Tibial artery (tissue), 4 donors: Measurements from ENCODE around the gene HDAC4.
"Not testable (repeated sequence)": the region's sequence is repeated elsewhere in the genome, so short reads cannot be mapped to it uniquely, and the experiment has no call there.

Source experiments
- DNase-seq, 2 donors: peaks; one replicate each; pipeline ENCODE4 v3.0.0-alpha.2; 2019
- H3K27ac ChIP-seq, 2 donors: fragments of 200-600 bp; sonication (generic) in 1 of 2; 1 replicate in 1 of 2; 2 replicates in 1 of 2; pipeline ENCODE4 v1.5.1; 2018 to 2019; ENCODE audit warnings: mild to moderate bottlenecking in 1 of 2
- H3K27me3 ChIP-seq, 2 donors: fragments of 200-600 bp; sonication (generic) in 1 of 2; one replicate each; pipeline versions ENCODE4 v1.5.1 to v1.6.0; 2016 to 2019
- H3K36me3 ChIP-seq, 3 donors: fragments of 200-600 bp; sonication (generic) in 2 of 3; one replicate each; pipeline ENCODE4 v1.5.1; 2016 to 2019; ENCODE audit warnings: mild to moderate bottlenecking in 2 of 3
- H3K4me1 ChIP-seq, 4 donors: fragments of 200-600 bp; sonication (generic) in 2 of 4; 1 replicate in 3 of 4; 2 replicates in 1 of 4; pipeline ENCODE4 v1.5.1; 2016 to 2019
- H3K4me3 ChIP-seq, 2 donors: fragments of 200-600 bp; sonication (generic) in 1 of 2; 1 replicate in 1 of 2; 2 replicates in 1 of 2; pipeline ENCODE4 v1.5.1; 2018 to 2019; ENCODE audit warnings: mild to moderate bottlenecking in 2 of 2
- H3K9me3 ChIP-seq, 3 donors: fragments of 200-600 bp; sonication (generic) in 1 of 3; one replicate each; pipeline ENCODE4 v1.5.1; 2016 to 2019
- intact Hi-C: fragments of 100-400 bp; cut with DNase I; formaldehyde crosslinking; loops from one replicate; pipeline ENCODE4 v1.15.0; 2023; ENCODE audit warnings: low total_unique reads
- TF ChIP-seq, protein P1 (sequence below), 2 experiments: fragments of 200-600 bp in 1 of 2; fragments of 450-650 bp in 1 of 2; IDR thresholded peaks; one replicate each; pipeline ENCODE4 v1.5.1; 2017 to 2019; ENCODE audit warnings: antibody characterized with exemption in 2 of 2, mild to moderate bottlenecking in 1 of 2, moderate library complexity in 1 of 2

HDAC4 gene

GRCh38 chr2:239400596-239401066, at the start of gene HDAC4:
TSS of gene HDAC4 (minus strand) at chr2:239401020. CDS start at chr2:239352699, 48,321 bp downstream.
- Histone ChIP-seq H3K27ac (peak within 1 kb of the TSS; percentile 97 to 98), H3K27me3 (peaks cover 0 to 2% of the 10 kb centered on the region in 2 donors), H3K4me3 (peak within 1 kb of the TSS; percentile 69 to 85), H3K36me3 (no peaks in the 10 kb centered on the region), H3K4me1 (peaks cover 0 to 32% (median 12%) of the 10 kb centered on the region in 4 donors), H3K9me3 (no peaks in the 10 kb centered on the region)
- DNase-seq, result no peak
- TF ChIP-seq, protein P1, sequence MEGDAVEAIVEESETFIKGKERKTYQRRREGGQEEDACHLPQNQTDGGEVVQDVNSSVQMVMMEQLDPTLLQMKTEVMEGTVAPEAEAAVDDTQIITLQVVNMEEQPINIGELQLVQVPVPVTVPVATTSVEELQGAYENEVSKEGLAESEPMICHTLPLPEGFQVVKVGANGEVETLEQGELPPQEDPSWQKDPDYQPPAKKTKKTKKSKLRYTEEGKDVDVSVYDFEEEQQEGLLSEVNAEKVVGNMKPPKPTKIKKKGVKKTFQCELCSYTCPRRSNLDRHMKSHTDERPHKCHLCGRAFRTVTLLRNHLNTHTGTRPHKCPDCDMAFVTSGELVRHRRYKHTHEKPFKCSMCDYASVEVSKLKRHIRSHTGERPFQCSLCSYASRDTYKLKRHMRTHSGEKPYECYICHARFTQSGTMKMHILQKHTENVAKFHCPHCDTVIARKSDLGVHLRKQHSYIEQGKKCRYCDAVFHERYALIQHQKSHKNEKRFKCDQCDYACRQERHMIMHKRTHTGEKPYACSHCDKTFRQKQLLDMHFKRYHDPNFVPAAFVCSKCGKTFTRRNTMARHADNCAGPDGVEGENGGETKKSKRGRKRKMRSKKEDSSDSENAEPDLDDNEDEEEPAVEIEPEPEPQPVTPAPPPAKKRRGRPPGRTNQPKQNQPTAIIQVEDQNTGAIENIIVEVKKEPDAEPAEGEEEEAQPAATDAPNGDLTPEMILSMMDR (IDR thresholded peaks at IDR 0.05), result no peak
- intact Hi-C loops, result loop anchor here (2.0 kb wide), 1 partner anchor 72 kb away; no protein-coding TSS in a partner anchor

GRCh38 chr2:239449468-239449867, 48.6 kb upstream of the HDAC4 start:
- DNase-seq, H3K27me3 ChIP-seq, intact Hi-C loops, H3K27ac ChIP-seq, H3K4me3 ChIP-seq, H3K36me3 ChIP-seq: not testable (repeated sequence)
- Histone ChIP-seq H3K9me3 (peaks cover 0 to 12% (median 0%) of the 10 kb centered on the region in 3 donors), H3K4me1 (peaks cover 0 to 11% (median 4%) of the 10 kb centered on the region in 4 donors)

DNA sequence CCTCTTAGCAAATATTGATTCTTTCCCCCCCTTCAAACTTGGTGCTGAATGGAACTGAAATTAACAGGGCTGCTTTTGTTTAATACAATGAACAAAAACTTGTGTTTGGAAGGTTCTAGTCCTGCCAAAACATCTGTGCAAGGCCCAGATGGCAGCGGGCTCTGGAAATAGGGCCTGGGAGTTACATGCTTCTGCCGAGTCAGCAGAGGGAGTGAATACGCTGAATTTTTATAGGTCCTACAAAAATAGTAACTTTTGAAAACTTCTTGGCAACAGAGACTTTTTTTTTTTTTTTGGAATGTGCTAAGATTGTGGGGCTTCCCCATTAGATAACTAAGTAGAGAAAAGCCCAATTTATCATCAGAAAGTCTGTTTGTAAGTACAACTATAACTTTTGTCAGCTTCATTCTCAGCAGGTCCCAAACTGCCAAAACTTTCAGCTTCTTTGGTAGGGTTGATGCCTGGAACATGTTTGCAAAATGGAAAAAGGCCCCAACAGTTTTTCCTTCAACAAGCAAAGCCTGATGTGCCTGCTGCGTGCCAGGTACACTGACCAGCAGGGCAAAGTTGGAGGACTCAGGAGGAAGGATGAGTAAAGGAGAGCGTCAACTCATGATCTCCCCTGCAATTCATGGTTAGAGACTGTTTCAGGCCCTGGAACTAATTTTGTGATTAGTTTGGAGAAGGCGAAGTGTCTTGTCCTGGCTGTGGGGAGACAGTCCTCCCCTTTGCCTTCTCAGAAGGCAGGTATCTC, 45.1 kb upstream of the HDAC4 start:
- H3K27ac ChIP-seq, result peak overlapping the region; percentile 12
- TF ChIP-seq, protein P1 (IDR thresholded peaks at IDR 0.05), result no peak
- intact Hi-C loops, result no loop called here
- DNase-seq, result peak in 1 of 2 donors; percentile 59
- H3K9me3 ChIP-seq, result no peaks in the 10 kb centered on the region
- H3K36me3 ChIP-seq, result no peaks in the 10 kb centered on the region
- H3K4me3 ChIP-seq, result no peak overlapping the region
- H3K4me1 ChIP-seq, result peaks cover 0 to 14% (median 7%) of the 10 kb centered on the region in 4 donors
- no peaks in the 10 kb centered on the region for H3K27me3 ChIP-seq

GRCh38 chr2:239444626-239445577, 44.1 kb upstream of the HDAC4 start:
- Histone ChIP-seq H3K27ac (peak overlapping the region in 1 of 2 donors; percentile 12), H3K4me3 (no peak overlapping the region), H3K9me3 (no peaks in the 10 kb centered on the region), H3K36me3 (no peaks in the 10 kb centered on the region), H3K27me3 (peaks cover 0 to 6% of the 10 kb centered on the region in 2 donors), H3K4me1 (peaks cover 0 to 22% (median 18%) of the 10 kb centered on the region in 4 donors)
- DNase-seq, result peak; percentile 55 to 71
- TF ChIP-seq, protein P1 (IDR thresholded peaks at IDR 0.05), result no peak
- intact Hi-C loops, result no loop called here

DNA sequence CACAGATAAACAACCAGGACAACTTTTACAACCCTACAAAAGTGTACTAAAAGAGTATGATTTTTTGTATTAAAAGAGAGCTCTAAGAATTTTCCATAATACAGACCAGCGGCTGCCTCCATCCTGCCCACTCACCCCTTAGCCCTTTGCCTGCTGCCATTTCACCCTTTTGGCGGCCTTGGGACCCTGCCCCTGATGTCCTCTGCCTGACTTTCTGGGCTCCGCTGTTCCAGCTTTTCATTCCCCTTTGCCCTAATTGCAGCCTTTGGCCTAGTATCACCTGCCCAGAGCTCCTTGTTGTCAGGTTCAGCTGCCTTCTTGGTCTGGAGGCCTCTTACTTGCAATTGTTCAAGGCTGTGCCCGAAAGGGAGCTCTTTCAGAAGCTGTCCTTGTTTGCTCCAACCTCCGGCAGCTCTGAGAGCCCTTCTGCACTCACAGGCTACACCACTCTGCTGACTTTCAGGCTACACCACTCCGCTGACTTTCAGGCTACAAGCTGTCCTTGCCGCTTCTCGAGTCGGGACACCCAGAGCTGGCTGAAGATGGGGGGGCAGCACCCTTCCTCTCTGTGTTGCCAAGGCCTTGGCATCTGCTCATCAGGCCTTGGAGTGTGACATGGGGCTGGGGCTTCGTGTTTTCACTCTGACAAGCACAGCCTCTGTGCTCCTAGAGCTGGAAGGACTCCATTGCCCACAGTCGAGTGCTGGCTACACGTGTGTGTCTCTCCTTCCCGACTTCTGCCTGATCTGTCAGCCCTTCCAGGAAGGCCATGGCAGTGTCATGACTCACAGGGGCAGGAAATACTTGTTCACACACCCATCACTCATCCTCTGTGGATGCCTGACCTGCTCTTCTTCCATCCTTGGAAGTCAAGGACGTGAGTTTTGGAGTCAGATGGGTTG, 43.1 kb upstream of the HDAC4 start:
- H3K4me3 ChIP-seq, result no peak overlapping the region
- H3K27me3 ChIP-seq, result peaks cover 0 to 16% of the 10 kb centered on the region in 2 donors
- H3K9me3 ChIP-seq, result no peaks in the 10 kb centered on the region
- TF ChIP-seq, protein P1 (IDR thresholded peaks at IDR 0.05), result no peak
- no peaks in the 10 kb centered on the region for H3K36me3 ChIP-seq
- intact Hi-C loops, result no loop called here
- H3K27ac ChIP-seq, result no peak overlapping the region
- no peak for DNase-seq
- peaks cover 0 to 23% (median 19%) of the 10 kb centered on the region in 4 donors for H3K4me1 ChIP-seq
